ENCODE measurements around the gene SFN. TPM values are rescaled to one million over a fixed set of nuclear protein-coding genes. Genes with fewer than 3 reads are reported as not detected.

Gene SFN
- total RNA-seq, 1 donor from 2014 or later: 14.5 TPM

DNA sequence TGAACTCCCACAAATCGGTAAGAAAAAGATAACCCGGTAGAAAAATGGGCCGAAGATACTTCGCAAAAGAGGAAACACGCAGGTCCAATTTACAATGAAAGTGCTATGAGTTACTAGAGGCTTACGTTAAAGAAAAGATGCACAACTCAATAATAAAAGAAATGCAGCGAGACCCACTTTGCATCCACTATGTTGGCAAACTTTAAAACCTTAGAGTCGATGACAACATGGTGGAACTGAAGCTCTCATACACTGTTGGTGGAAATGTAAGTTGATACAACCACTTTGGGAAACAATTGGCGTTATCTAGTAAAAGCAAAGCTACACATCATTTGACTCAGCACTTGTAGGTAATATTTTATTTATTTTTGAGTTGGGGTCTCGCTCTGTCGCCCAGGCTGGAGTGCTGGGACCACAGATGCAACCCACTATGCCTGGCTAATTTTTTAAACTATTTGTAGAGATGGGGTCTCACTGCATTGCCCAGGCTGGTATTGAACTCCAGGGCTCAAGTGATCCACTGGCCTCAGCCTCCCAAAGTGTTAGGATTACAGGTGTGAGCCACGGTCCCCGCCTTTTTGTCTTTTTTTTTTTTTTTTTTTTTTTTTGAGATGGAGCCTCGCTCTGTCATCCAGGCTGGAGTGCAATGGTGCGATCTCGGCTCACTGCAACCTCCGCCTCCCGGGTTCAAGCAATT, 38.0 kb downstream of the SFN start:
- Mint-ChIP-seq H3K27me3 (ENCODE audit: low read depth, unreplicated experiment) (no peaks in the 10 kb centered on the region), H3K9me3 (ENCODE audit: unreplicated experiment) (no peaks in the 10 kb centered on the region), H3K27ac (ENCODE audit: unreplicated experiment) (peak overlapping the region; percentile 83), H3K4me3 (ENCODE audit: unreplicated experiment) (peak overlapping the region; percentile 95), H3K36me3 (ENCODE audit: low read depth, unreplicated experiment) (no peaks in the 10 kb centered on the region), H3K4me1 (ENCODE audit: low read depth, unreplicated experiment) (peaks cover 4% of the 10 kb centered on the region)
- H3K4me1 ChIP-seq (ENCODE audit: insufficient read depth, low read length): peaks cover 12% of the 10 kb centered on the region
- no peaks in the 10 kb centered on the region for H3K27me3 ChIP-seq (ENCODE audit: insufficient read depth, low read length)
- peak overlapping the region; percentile 93 for H3K9ac ChIP-seq (ENCODE audit: low read length)
- DNase-seq (ENCODE audit: low read depth) (no peak), FAIRE-seq (peak; percentile 45)
- TF ChIP-seq, protein P1, sequence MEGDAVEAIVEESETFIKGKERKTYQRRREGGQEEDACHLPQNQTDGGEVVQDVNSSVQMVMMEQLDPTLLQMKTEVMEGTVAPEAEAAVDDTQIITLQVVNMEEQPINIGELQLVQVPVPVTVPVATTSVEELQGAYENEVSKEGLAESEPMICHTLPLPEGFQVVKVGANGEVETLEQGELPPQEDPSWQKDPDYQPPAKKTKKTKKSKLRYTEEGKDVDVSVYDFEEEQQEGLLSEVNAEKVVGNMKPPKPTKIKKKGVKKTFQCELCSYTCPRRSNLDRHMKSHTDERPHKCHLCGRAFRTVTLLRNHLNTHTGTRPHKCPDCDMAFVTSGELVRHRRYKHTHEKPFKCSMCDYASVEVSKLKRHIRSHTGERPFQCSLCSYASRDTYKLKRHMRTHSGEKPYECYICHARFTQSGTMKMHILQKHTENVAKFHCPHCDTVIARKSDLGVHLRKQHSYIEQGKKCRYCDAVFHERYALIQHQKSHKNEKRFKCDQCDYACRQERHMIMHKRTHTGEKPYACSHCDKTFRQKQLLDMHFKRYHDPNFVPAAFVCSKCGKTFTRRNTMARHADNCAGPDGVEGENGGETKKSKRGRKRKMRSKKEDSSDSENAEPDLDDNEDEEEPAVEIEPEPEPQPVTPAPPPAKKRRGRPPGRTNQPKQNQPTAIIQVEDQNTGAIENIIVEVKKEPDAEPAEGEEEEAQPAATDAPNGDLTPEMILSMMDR (IDR thresholded peaks at IDR 0.05; ENCODE audit: insufficient read depth, low read depth, low read length): no peak
- no peak for TF ChIP-seq EZH2 (IDR thresholded peaks at IDR 0.05; ENCODE audit: insufficient read depth, low read length)
- H3K79me2 ChIP-seq (ENCODE audit: insufficient read depth, low read length): peaks cover 33% of the 10 kb centered on the region
- no peaks in the 10 kb centered on the region for H3K9me3 ChIP-seq (ENCODE audit: insufficient read depth, low read depth, low read length)
- peak overlapping the region; percentile 88 for H3K27ac ChIP-seq (ENCODE audit: low read depth, low read length)
- peak overlapping the region; percentile 78 for H2AFZ ChIP-seq (ENCODE audit: low read depth, low read length)
- H3K4me3 ChIP-seq (ENCODE audit: insufficient read depth, low read depth, low read length): peak overlapping the region; percentile 79
- H3K4me2 ChIP-seq (ENCODE audit: low read length): peak overlapping the region; percentile 92
- H4K20me1 ChIP-seq (ENCODE audit: insufficient read depth, low read length): no peaks in the 10 kb centered on the region
- H3K36me3 ChIP-seq (ENCODE audit: insufficient read depth, low read length): peaks cover 1% of the 10 kb centered on the region

DNA sequence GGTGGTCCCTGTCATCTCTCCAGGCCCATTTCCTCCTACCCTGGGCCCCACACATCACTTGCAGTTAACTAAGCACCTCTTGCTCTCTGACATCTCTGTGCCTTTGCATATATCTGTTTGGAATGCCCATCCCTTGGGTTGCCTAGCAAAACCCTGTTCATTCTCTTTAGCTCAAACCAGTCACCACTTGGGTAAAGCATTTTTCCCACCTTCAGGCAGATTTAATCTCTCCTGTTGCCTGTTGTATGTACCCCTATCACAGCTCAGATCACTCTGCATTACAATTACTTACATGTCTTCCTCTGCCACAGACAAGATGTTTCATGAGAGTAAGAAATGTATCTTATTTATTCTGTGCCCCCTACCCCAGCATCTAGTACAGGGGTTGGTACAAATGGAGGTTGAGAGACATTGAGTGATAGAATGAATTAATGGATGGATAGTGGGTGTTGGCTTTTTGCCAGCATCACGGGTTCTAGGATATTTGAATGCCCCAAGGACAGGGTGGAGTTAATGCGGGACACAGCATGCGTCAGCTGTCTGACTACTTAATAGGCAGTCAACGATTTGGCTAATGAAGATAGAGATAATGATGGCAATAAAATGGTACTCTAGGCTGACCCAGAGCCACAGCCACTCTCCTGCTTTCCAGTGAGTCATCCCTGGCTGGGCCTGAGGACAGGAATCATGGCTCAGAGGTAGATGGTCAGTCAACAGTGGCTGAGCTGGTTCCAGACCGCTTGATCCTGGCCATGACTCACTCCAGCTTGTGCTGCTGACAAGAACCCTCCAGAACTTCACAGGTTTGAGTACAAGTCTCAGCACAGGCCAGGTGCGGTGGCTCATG, 44.3 kb downstream of the SFN start:
- Mint-ChIP-seq H3K4me3 (ENCODE audit: unreplicated experiment) (no peak overlapping the region), H3K27me3 (ENCODE audit: low read depth, unreplicated experiment) (peaks cover 10% of the 10 kb centered on the region), H3K36me3 (ENCODE audit: low read depth, unreplicated experiment) (peaks cover 2% of the 10 kb centered on the region), H3K9me3 (ENCODE audit: unreplicated experiment) (no peaks in the 10 kb centered on the region), H3K4me1 (ENCODE audit: low read depth, unreplicated experiment) (no peaks in the 10 kb centered on the region), H3K27ac (ENCODE audit: unreplicated experiment) (no peak overlapping the region)
- H3K27ac ChIP-seq (ENCODE audit: low read depth, low read length): no peak overlapping the region
- TF ChIP-seq, protein P1 (IDR thresholded peaks at IDR 0.05; ENCODE audit: insufficient read depth, low read depth, low read length): no peak
- TF ChIP-seq EZH2 (IDR thresholded peaks at IDR 0.05; ENCODE audit: insufficient read depth, low read length): no peak
- no peak overlapping the region for H3K9ac ChIP-seq (ENCODE audit: low read length)
- H3K36me3 ChIP-seq (ENCODE audit: insufficient read depth, low read length): no peaks in the 10 kb centered on the region
- no peaks in the 10 kb centered on the region for H3K4me1 ChIP-seq (ENCODE audit: insufficient read depth, low read length)
- H3K27me3 ChIP-seq (ENCODE audit: insufficient read depth, low read length): no peaks in the 10 kb centered on the region
- FAIRE-seq (no peak), DNase-seq (ENCODE audit: low read depth) (peak; percentile 92)
- no peak overlapping the region for H3K4me2 ChIP-seq (ENCODE audit: low read length)
- H3K9me3 ChIP-seq (ENCODE audit: insufficient read depth, low read depth, low read length): no peaks in the 10 kb centered on the region
- no peaks in the 10 kb centered on the region for H4K20me1 ChIP-seq (ENCODE audit: insufficient read depth, low read length)
- H3K4me3 ChIP-seq (ENCODE audit: insufficient read depth, low read depth, low read length): no peak overlapping the region
- H2AFZ ChIP-seq (ENCODE audit: low read depth, low read length): no peak overlapping the region
- no peaks in the 10 kb centered on the region for H3K79me2 ChIP-seq (ENCODE audit: insufficient read depth, low read length)
